OCI-LY1 (cell line): ENCODE measurements around the gene EIF3K.

ENCODE experiments used
- H2AFZ ChIP-seq: fragments of 200-600 bp; sonication (generic), shearing (Covaris generic); 2 replicates; pipeline ENCODE4 v1.6.0; 2014; ENCODE audit warnings: antibody characterized with exemption, mild to moderate bottlenecking, low read length
- H3F3A ChIP-seq: fragments of 200-600 bp; sonication (generic), shearing (Covaris generic); 2 replicates; pipeline ENCODE4 v1.6.0; 2014; ENCODE audit warnings: mild to moderate bottlenecking, antibody characterized with exemption, low read length, moderate library complexity; ENCODE audit not compliant: insufficient read depth
- H3K27ac ChIP-seq: fragments of 200-600 bp; sonication (generic); 2 replicates; pipeline ENCODE4 v1.5.1; 2014; ENCODE audit warnings: low read length, mixed run types, mild to moderate bottlenecking, low read depth; ENCODE audit not compliant: poor library complexity, severe bottlenecking
- H3K27me3 ChIP-seq: fragments of 200-600 bp; sonication (generic); 2 replicates; pipeline ENCODE4 v1.6.0; 2014; ENCODE audit warnings: antibody characterized with exemption, mild to moderate bottlenecking, low read length, moderate library complexity; ENCODE audit not compliant: insufficient read depth
- H3K36me3 ChIP-seq: fragments of 200-600 bp; sonication (generic); 2 replicates; pipeline ENCODE4 v1.6.1; 2014; ENCODE audit warnings: mild to moderate bottlenecking, antibody characterized with exemption, low read length, moderate library complexity, mixed read lengths; ENCODE audit not compliant: insufficient read depth
- H3K4me1 ChIP-seq: fragments of 200-600 bp; sonication (generic); 2 replicates; pipeline ENCODE4 v1.5.1; 2014; ENCODE audit warnings: mild to moderate bottlenecking, low read length, moderate library complexity; ENCODE audit not compliant: insufficient read depth, severe bottlenecking
- H3K4me2 ChIP-seq: fragments of 200-600 bp; sonication (generic), shearing (Covaris generic); 2 replicates; pipeline ENCODE4 v1.6.1; 2014; ENCODE audit warnings: low read length
- H3K4me3 ChIP-seq: fragments of 200-600 bp; sonication (generic); 2 replicates; pipeline ENCODE4 v1.5.1; 2014; ENCODE audit warnings: low read length, low read depth, mild to moderate bottlenecking, mixed read lengths; ENCODE audit not compliant: poor library complexity, severe bottlenecking
- H3K79me2 ChIP-seq: fragments of 200-600 bp; shearing (Covaris generic); 2 replicates; pipeline ENCODE4 v1.6.1; 2016; ENCODE audit warnings: mixed run types, low read length, mixed read lengths; ENCODE audit not compliant: insufficient read depth
- H3K9ac ChIP-seq: fragments of 200-600 bp; sonication (generic), shearing (Covaris generic); 2 replicates; pipeline ENCODE4 v1.6.1; 2014; ENCODE audit warnings: mild to moderate bottlenecking, low read length, mixed read lengths
- H3K9me2 ChIP-seq: fragments of 200-600 bp; sonication (generic), shearing (Covaris generic); 2 replicates; pipeline ENCODE4 v1.6.1; 2014; ENCODE audit warnings: low read depth, mild to moderate bottlenecking, low read length, mixed read lengths
- H3K9me3 ChIP-seq: fragments of 200-600 bp; shearing (Covaris generic); 2 replicates; pipeline ENCODE4 v1.6.1; 2014; ENCODE audit warnings: low read length, mixed read lengths
- H4K20me1 ChIP-seq: fragments of 200-600 bp; sonication (generic), shearing (Covaris generic); 2 replicates; pipeline ENCODE4 v1.6.0; 2016; ENCODE audit warnings: mild to moderate bottlenecking, low read length; ENCODE audit not compliant: insufficient read depth
- CTCF ChIP-seq: fragments of 200-600 bp; sonication (generic), shearing (Covaris generic); IDR thresholded peaks from 2 replicates; pipeline ENCODE4 v1.5.1; 2017; ENCODE audit warnings: mild to moderate bottlenecking, antibody characterized with exemption, low read length, moderate library complexity, mixed read lengths
- EZH2 ChIP-seq: fragments of 200-600 bp; sonication (generic), shearing (Covaris generic); IDR thresholded peaks from 2 replicates; pipeline ENCODE4 v1.8.0; 2017; ENCODE audit warnings: borderline replicate concordance, mixed run types, mild to moderate bottlenecking, antibody characterized with exemption, low read length, moderate library complexity, mixed read lengths

Gene EIF3K

GRCh38 chr19:38632476-38633213, 13.7 kb downstream of the EIF3K start:
- H3K27me3 ChIP-seq = no peaks in the 10 kb centered on the region
- H3K9me2 ChIP-seq = no peaks in the 10 kb centered on the region
- H3K79me2 ChIP-seq = no peaks in the 10 kb centered on the region
- H4K20me1 ChIP-seq = no peaks in the 10 kb centered on the region
- H3K4me1 ChIP-seq = peaks cover 12% of the 10 kb centered on the region
- H2AFZ ChIP-seq = no peak overlapping the region
- H3K27ac ChIP-seq = no peak overlapping the region
- H3F3A ChIP-seq = no peaks in the 10 kb centered on the region
- no peak overlapping the region for H3K9ac ChIP-seq
- no peak overlapping the region for H3K4me3 ChIP-seq
- no peak overlapping the region for H3K4me2 ChIP-seq
- H3K36me3 ChIP-seq = peaks cover 61% of the 10 kb centered on the region
- no peaks in the 10 kb centered on the region for H3K9me3 ChIP-seq
- no peak for TF ChIP-seq CTCF
- no peak for TF ChIP-seq EZH2

GRCh38 chr19:38634757-38635482, 15.9 kb downstream of the EIF3K start:
- H3K27ac ChIP-seq = no peak overlapping the region
- no peak overlapping the region for H3K9ac ChIP-seq
- no peak overlapping the region for H2AFZ ChIP-seq
- no peak overlapping the region for H3K4me3 ChIP-seq
- no peaks in the 10 kb centered on the region for H3K9me3 ChIP-seq
- no peaks in the 10 kb centered on the region for H3K79me2 ChIP-seq
- H3K9me2 ChIP-seq = no peaks in the 10 kb centered on the region
- TF ChIP-seq EZH2 (no peak), CTCF (peak; percentile 86)
- H4K20me1 ChIP-seq = no peaks in the 10 kb centered on the region
- peaks cover 12% of the 10 kb centered on the region for H3K4me1 ChIP-seq
- H3K4me2 ChIP-seq = no peak overlapping the region
- no peaks in the 10 kb centered on the region for H3F3A ChIP-seq
- peaks cover 43% of the 10 kb centered on the region for H3K36me3 ChIP-seq
- H3K27me3 ChIP-seq = no peaks in the 10 kb centered on the region

DNA sequence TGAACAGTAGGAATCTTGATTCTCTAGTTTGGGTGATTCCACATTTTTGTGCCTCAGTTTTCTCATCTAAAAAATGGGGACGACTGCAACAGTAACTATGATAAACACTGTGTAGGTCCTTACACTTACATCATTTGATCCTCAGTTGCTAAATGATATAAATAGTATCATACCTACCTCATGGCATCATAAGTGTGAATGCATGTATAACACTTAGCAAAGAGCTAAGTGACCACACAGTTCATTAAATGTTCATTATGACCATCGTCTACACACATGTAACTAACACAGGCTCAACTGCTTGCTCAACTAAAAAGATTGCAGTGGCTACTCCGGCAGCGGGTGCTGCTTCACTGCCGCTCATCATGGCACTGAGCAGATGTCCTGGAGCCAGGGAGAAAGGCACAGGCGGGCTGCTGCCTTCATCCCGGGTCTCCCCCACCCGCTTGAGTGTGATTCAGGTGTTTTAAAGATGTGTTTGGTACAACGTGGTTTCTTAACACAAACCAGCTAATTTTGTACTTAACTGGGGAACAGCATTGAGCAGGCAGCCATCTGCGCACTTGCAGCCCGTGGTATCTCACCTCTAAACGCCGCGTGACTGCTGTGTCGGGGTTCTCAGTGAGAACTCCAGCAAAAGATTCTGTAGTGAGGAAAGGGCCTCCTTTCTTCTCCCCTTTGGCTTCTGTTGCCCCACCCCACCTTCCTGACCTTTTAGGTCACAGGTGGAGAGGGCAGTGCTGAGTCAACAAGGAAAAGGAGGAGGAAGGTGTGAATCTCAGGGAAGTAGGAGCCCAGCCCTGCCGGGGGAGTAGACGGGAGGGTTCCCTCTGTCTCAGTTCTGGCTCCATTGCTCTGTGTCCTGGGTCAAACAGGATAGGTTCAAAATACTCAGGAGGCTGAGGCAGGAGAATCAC, 16.8 kb downstream of the EIF3K start:
- no peaks in the 10 kb centered on the region for H3K27me3 ChIP-seq
- H3F3A ChIP-seq = no peaks in the 10 kb centered on the region
- no peak overlapping the region for H3K4me3 ChIP-seq
- H3K79me2 ChIP-seq = no peaks in the 10 kb centered on the region
- H3K27ac ChIP-seq = no peak overlapping the region
- H2AFZ ChIP-seq = no peak overlapping the region
- H3K9me3 ChIP-seq = no peaks in the 10 kb centered on the region
- H3K4me2 ChIP-seq = no peak overlapping the region
- no peak overlapping the region for H3K9ac ChIP-seq
- peaks cover 12% of the 10 kb centered on the region for H3K4me1 ChIP-seq
- no peaks in the 10 kb centered on the region for H3K9me2 ChIP-seq
- H4K20me1 ChIP-seq = no peaks in the 10 kb centered on the region
- H3K36me3 ChIP-seq = peaks cover 38% of the 10 kb centered on the region
- TF ChIP-seq EZH2 (no peak), CTCF (no peak)
